ENCODE results near the gene CD79A. TPM values are rescaled to one million over a fixed set of nuclear protein-coding genes. Genes with fewer than 3 reads are reported as not detected.
"Not testable (repeated sequence)": the region's sequence is repeated elsewhere in the genome, so short reads cannot be mapped to it uniquely, and the experiment has no call there.

The CD79A gene
- total RNA-seq, 1 donor from 2014 or later = 0.47 TPM

DNA sequence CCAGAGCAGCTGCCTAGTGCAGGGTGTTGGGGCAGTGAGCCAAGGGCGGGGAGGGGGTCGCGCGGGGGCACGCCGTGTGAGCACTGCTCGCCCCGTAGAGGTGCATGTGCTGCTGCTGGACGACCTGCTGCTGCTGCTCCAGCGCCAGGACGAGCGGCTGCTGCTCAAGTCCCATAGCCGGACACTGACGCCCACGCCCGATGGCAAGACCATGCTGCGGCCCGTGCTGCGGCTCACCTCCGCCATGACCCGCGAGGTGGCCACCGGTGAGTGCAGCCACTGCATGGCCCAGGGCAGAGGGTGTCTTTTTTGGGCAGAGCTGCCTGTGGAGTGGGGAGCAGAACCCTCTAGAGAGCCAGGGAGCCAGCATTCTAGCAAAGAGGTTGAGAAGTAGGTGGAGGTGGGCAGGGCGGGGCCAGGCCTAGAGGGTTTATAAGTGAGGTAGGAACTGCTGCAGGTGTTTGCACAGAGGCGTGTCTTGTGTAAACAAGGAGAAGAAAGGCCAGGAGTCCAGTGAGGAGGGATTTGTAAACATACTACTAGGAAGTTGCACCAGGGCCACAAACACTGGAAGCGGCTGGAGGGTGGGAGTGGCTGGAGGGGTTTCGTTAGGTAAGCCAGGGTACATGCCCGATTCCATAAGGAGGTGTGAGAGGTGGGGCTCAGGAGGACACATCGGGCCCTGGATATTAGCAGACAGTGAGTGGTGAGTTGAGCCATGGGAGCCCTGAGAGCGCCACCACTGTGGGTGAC is 27.2 kb downstream of the CD79A start:
- DNase-seq (ENCODE audit: extremely low read depth, low read depth, low spot score) = no peak

DNA sequence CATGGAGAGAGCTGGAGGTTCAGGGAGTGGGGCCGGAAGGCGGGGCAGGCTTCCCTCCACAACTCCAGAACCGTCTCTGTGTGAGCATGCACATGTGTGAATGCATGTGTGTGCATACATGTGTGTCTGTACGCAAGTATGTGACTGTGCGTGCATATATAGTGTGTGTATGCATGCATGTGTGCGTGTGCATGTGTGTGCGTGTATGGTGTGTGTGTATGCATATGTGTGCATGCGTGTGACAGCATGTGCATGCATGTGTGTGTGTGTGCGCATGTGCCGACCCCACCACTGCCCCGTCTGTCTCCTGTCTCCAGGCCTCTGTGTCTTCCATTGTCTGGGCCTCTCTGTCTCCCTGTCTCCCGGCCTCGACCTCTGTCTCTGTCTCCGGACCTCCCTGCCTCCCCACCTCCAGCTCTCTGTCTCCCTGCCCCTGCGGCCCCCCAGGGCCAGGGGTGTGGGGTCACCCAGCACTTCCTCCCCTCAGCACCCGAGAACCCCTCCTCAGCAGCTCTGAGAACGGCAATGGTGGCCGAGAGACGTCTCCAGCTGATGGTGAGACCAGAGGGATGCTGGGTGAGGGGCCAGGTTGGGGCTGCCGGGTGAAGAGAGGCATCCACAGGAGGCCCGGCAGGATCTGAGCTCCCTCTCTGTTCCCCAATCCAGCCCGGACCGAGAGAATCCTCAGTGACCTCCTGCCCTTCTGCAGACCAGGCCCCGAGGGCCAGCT is 28.4 kb downstream of the CD79A start:
- DNase-seq (ENCODE audit: extremely low read depth, low read depth, low spot score) = no peak

- DNase-seq (ENCODE audit: extremely low read depth, low read depth, low spot score) = no peak
Measured at GRCh38 chr19:41906271-41906670, 29.2 kb downstream of the CD79A start.

- no peak for DNase-seq (ENCODE audit: extremely low read depth, low read depth, low spot score)
Measured at GRCh38 chr19:41906916-41907680, 30.0 kb downstream of the CD79A start.

DNA sequence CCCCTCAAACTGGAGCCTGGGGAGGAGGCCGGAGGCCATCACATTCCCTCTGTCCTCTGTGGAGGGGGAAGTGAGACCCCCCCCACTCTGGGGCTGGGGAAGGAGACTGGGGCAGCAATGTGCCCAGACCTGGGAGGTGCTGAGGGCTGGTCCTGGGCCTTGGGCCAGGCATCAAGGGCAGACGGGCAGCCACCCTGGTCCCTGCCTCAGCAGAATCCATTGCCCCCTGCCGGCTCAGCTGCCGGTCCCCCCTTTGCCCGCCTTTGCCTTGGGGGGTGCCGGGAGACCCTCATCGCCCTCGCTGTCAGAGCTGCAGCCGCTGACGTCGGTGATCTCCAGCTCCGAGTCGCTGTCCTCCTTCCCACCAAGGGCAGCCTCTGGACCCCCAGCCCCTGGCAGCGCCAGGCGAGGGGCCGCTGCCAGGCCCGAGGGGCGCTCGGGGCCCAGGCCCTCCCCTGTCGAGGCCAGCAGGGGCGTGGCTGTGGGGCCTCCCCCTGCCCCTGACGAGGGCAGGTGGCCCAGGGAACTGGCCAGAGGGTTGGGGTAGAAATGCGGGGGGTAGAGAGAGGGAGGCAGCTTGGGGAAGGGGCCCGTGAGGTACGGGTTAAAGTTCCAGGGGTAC is 31.0 kb downstream of the CD79A start:
- no peak for DNase-seq (ENCODE audit: extremely low read depth, low read depth, low spot score)

DNA sequence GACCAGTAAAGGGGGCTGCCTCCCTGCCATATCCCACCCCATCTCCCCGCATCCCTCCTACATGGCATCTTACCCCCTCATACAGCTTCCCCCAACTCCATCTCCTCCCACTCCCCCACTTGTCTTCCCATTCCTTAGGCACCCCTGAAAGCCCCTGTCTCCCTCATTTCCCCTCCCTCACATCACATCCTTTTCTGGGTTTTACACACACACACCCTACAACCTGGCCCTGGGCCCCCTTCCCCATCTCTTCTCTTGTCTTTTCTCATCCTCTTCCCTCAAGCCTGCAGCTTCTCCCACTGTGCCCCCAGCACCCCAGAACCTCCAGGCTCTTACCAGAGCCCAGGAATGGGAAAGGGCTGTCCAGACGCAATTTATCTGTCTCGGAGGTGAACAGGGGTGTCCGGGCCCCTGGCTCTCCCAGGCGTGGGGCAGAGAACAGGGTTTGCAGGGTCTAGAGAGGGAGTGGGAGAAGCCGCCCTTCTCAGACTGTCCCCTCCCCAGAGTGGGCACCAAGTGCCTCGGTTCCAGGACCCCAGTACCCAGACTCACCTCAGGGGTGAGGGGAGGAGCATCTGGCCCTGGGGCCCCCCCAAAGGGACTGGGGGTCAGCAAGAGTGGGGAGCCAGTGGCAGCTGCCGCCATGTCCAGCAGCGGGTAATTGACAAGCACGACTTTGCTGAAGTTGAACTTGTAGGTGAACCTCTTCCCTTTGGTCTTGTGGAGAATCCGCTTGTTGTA is 31.8 kb downstream of the CD79A start:
- DNase-seq (ENCODE audit: extremely low read depth, low read depth, low spot score) = no peak

GRCh38 chr19:41909706-41910105 is 32.6 kb downstream of the CD79A start:
- no peak for DNase-seq (ENCODE audit: extremely low read depth, low read depth, low spot score)

- DNase-seq (ENCODE audit: extremely low read depth, low read depth, low spot score) = no peak
Measured at GRCh38 chr19:41910240-41910991, 33.3 kb downstream of the CD79A start.

GRCh38 chr19:41910992-41911888 is 34.2 kb downstream of the CD79A start:
- no peak for DNase-seq (ENCODE audit: extremely low read depth, low read depth, low spot score)

GRCh38 chr19:41911889-41912731 is 35.0 kb downstream of the CD79A start:
- no peak for DNase-seq (ENCODE audit: extremely low read depth, low read depth, low spot score)

DNA sequence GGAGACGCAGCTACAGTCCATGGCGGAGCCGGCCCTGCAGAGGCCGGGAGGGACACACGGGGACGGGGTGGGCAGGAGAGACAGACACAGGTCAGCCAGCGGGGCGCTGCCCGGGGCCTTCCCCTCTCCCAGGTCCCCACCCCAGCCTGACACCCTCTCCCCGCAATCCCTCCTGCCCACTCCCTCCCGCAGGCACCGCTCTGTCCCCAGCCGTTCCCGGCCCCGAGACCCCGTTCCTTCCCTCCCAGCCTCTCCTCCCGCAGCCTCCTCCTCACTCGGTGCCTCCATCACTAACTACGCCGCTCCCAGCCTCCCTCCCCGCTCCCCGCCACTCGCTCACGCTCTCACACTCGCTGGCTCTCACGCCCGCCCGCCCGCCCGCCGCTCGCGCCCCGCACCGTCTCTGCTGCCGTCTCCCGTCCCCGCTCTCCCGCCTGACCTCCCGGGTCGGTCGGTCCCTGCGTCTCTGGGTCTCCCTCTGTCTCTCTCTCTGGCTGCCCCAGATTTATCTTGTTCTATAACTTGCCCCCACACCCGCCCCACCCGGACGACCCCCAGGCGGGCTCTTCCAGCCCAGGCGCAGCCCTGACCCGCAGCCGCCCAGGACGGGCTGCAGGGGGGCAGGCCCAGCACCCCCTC is 35.9 kb downstream of the CD79A start:
- DNase-seq (ENCODE audit: extremely low read depth, low read depth, low spot score) = no peak

- DNase-seq (ENCODE audit: extremely low read depth, low read depth, low spot score) = no peak
Measured at GRCh38 chr19:41913538-41914423, 36.7 kb downstream of the CD79A start.

DNA sequence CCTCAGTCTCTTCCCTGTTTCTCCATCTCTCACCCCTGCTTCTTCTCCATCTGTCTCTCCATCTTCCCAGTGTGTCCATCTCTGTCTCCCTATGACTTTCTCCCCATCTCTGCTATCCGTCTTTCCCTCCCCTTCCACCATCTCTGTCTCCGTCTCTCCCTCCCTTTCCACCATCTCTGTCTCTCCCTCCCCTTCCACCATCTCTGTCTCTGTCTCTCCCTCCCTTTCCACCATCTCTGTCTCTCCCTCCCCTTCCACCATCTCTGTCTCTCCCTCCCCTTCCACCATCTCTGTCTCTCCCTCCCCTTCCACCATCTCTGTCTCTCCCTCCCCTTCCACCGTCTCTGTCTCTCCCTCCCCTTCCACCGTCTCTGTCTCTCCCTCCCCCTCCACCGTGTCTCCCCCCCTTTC is 37.4 kb downstream of the CD79A start:
- DNase-seq (ENCODE audit: extremely low read depth, low read depth, low spot score) = not testable (repeated sequence)

GRCh38 chr19:41915021-41915775 is 38.1 kb downstream of the CD79A start:
- DNase-seq (ENCODE audit: extremely low read depth, low read depth, low spot score) = no peak

DNA sequence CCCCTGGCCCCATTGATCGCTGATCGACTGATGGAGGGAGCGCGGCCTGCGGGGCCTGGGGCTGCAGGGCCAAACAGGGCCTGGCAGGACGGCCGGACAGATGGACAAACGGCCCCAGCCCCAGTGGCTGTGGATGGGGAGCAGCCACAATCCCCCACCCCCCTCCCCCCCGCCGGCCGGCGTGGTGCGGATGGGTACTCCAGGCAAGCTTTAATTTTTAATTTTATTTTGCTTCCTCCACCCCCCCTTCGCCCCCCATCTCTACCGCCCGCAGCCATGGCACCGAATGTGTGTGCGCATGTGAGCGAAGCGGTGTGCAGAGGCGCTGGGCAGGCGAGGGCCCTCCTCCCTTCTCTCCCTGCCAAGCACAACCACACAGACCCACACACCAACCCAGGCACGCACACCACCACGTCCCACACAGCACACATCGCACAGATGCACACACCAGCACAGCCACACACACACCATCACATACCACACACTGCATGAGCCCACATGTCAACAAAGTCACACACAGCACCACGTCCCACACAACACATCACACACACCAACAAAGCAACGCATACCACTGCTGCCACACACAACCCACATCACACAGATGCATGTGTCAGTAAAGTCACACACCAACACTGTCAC is 38.8 kb downstream of the CD79A start:
- no peak for DNase-seq (ENCODE audit: extremely low read depth, low read depth, low spot score)
